Esophagus (tissue), 2 donors: ENCODE results near the gene RPL18. TPM values are rescaled to one million over a fixed set of nuclear protein-coding genes. Genes with fewer than 3 reads are reported as not detected.

ENCODE experiments used
- H3K27ac ChIP-seq, 2 donors: one replicate each; pipeline ENCODE4 v1.5.1; 2013; ENCODE audit warnings: low read depth in 2 of 2, mild to moderate bottlenecking in 2 of 2, inconsistent platforms in 1 of 2, low read length in 1 of 2, moderate library complexity in 1 of 2
- H3K27me3 ChIP-seq, 2 donors: one replicate each; pipeline ENCODE4 v1.6.1; 2013; ENCODE audit warnings: low read length in 2 of 2, control low read depth in 1 of 2, mild to moderate bottlenecking in 1 of 2; ENCODE audit not compliant: insufficient read depth in 2 of 2, control insufficient read depth in 1 of 2
- H3K36me3 ChIP-seq, 2 donors: one replicate each; pipeline ENCODE4 v1.6.1; 2013; ENCODE audit warnings: low read length in 1 of 2; ENCODE audit not compliant: control insufficient read depth in 2 of 2, insufficient read depth in 2 of 2
- H3K4me1 ChIP-seq, 2 donors: one replicate each; pipeline ENCODE4 v1.6.1; 2013; ENCODE audit warnings: low read length in 1 of 2; ENCODE audit not compliant: control insufficient read depth in 2 of 2, insufficient read depth in 2 of 2
- H3K4me3 ChIP-seq, 2 donors: one replicate each; pipeline ENCODE4 v1.5.1; 2013; ENCODE audit warnings: low read length in 2 of 2, mild to moderate bottlenecking in 2 of 2, low read depth in 1 of 2, moderate library complexity in 1 of 2
- H3K9me3 ChIP-seq, 2 donors: one replicate each; pipeline ENCODE4 v1.6.1; 2013; ENCODE audit warnings: mild to moderate bottlenecking in 2 of 2, low read depth in 1 of 2, low read length in 1 of 2, moderate library complexity in 1 of 2; ENCODE audit not compliant: control insufficient read depth in 2 of 2, insufficient read depth in 1 of 2
- WGBS, 2 donors: extraction: QIAGEN DNeasy Blood & Tissue Kit; methylation state at CpG; one replicate each; pipeline ENCODE4 v1.1.7; 2013; 5-methylcytosine and 5-hydroxymethylcytosine counted together
- polyA plus RNA-seq, 2 donors: library from polyadenylated mRNA; stranded (reverse); fragments of 200-250 nt; gene quantifications; one replicate each; pipeline ENCODE4 v1.2.3, GENCODE V29; 2013
- donor health status: healthy with polysubstance abuse.
- donor health status: Bipolar disorder and iron deficiency.

Gene RPL18
- polyA plus RNA-seq, 2 donors = 2,667 to 2,860 TPM

- H3K9me3 ChIP-seq = no peaks in the 10 kb centered on the region
- no peaks in the 10 kb centered on the region for H3K27me3 ChIP-seq
- 56 to 62% methylated on average over 19 of the region's 19 CpGs for WGBS, 2 donors
- H3K4me3 ChIP-seq = peak overlapping the region; percentile 1 to 5
- H3K36me3 ChIP-seq = peaks cover 11 to 28% of the 10 kb centered on the region in 2 donors
- H3K27ac ChIP-seq = peak overlapping the region; percentile 84 to 88
- peaks cover 0 to 31% of the 10 kb centered on the region in 2 donors for H3K4me1 ChIP-seq
These were observed 3.5 kb downstream of the RPL18 start for GRCh38 chr19:48615231-48616040.

GRCh38 chr19:48614436-48615230 lies 4.3 kb downstream of the RPL18 start, which contains the start of gene FAM83E:
TSS of gene FAM83E (minus strand) at chr19:48615076. CDS start at chr19:48613372, 1,704 bp downstream.
- no peaks in the 10 kb centered on the region for H3K27me3 ChIP-seq
- H3K9me3 ChIP-seq = no peaks in the 10 kb centered on the region
- H3K4me1 ChIP-seq = peaks cover 0 to 28% of the 10 kb centered on the region in 2 donors
- peak within 1 kb of the TSS; percentile 1 to 35 for H3K4me3 ChIP-seq
- H3K27ac ChIP-seq = peak within 1 kb of the TSS; percentile 84 to 88
- H3K36me3 ChIP-seq = peaks cover 11 to 28% of the 10 kb centered on the region in 2 donors
- WGBS, 2 donors = 36 to 51% methylated on average over 31 of the region's 31 CpGs

DNA sequence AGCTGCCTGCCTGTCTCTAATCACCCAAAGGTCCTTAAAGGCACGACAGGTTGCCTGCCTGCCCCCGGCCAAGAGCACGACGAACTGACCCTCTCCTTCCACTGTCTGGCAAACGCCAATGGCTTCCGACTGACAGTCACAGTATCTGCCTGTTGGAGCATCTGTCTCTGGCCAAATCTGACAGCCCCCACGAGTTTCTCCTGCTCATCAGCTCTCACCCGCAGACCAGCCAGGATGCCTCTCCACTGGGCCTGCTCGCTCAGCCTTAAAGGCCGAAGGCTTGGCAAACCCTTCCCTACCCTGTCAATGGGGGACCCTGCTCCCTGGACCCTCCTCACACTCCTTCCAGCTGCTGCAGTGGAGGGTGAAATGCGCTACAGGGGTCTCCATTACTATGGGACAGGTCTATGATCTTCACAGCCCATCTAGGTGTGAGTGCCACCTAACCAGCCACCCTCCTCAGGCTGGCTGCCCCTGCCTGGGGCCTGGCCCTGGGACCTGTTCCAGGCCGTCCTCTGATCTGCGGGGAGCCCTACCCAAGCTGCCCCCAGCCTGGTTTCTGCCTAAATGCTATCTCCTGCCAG lies 5.0 kb downstream of the RPL18 start:
- WGBS, 2 donors = 71 to 73% methylated on average over 13 of the region's 13 CpGs
- no peaks in the 10 kb centered on the region for H3K9me3 ChIP-seq

GRCh38 chr19:48613024-48613851 lies 5.7 kb downstream of the RPL18 start:
- WGBS, 2 donors = 82 to 84% methylated on average over 38 to 39 of the region's 39 CpGs
- H3K4me3 ChIP-seq = peak overlapping the region in 1 of 2 donors; percentile 35
- peaks cover 11 to 28% of the 10 kb centered on the region in 2 donors for H3K36me3 ChIP-seq
- no peaks in the 10 kb centered on the region for H3K9me3 ChIP-seq
- no peaks in the 10 kb centered on the region for H3K27me3 ChIP-seq
- H3K4me1 ChIP-seq = peaks cover 0 to 28% of the 10 kb centered on the region in 2 donors
- no peak overlapping the region for H3K27ac ChIP-seq

More for the DNA sequence above, 5.0 kb downstream of the RPL18 start:
- peaks cover 0 to 28% of the 10 kb centered on the region in 2 donors for H3K4me1 ChIP-seq
- H3K27me3 ChIP-seq = no peaks in the 10 kb centered on the region
- peak overlapping the region; percentile 84 to 88 for H3K27ac ChIP-seq
- H3K4me3 ChIP-seq = peak overlapping the region in 1 of 2 donors; percentile 35
- peaks cover 11 to 28% of the 10 kb centered on the region in 2 donors for H3K36me3 ChIP-seq

- Histone ChIP-seq H3K4me3 (no peak overlapping the region), H3K4me1 (peaks cover 0 to 21% of the 10 kb centered on the region in 2 donors), H3K27ac (no peak overlapping the region), H3K36me3 (peaks cover 11 to 20% of the 10 kb centered on the region in 2 donors), H3K27me3 (no peaks in the 10 kb centered on the region), H3K9me3 (no peaks in the 10 kb centered on the region)
- 88 to 89% methylated on average over 14 of the region's 14 CpGs for WGBS, 2 donors
These were observed 7.1 kb downstream of the RPL18 start for GRCh38 chr19:48611872-48612271.

DNA sequence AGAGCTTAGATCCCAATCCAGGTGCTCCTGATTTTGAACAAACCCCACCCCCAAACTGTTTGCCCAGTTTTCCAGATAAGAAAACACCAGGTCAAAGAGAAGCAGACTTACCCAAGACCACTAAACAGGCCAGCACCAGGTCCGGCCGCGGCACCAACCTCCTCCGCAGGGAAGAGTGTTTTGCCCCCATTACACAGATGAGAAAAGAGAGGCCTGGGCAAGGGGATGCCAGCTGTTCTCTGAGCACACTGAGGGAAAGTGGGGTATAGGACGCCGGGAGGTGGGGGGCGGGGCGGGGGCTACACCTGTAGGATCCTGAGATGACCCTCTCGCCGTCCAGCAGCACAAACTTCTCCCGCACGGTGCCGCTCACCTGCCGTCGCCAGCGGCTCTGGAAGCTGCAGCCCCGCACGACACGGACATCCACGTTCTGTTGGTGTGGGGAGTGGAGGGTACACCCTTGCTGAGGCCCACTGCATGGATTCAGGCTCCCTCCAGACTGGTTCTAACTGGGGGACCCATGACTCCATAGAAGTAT lies 9.3 kb downstream of the RPL18 start:
- Histone ChIP-seq H3K27ac (no peak overlapping the region), H3K27me3 (no peaks in the 10 kb centered on the region), H3K4me1 (peaks cover 0 to 9% of the 10 kb centered on the region in 2 donors), H3K36me3 (no peaks in the 10 kb centered on the region), H3K9me3 (no peaks in the 10 kb centered on the region), H3K4me3 (no peak overlapping the region)
- WGBS, 2 donors = 89 to 93% methylated on average over 20 of the region's 20 CpGs

- no peaks in the 10 kb centered on the region for H3K36me3 ChIP-seq
- no peak overlapping the region for H3K4me3 ChIP-seq
- H3K9me3 ChIP-seq = no peaks in the 10 kb centered on the region
- no peak overlapping the region for H3K27ac ChIP-seq
- no peaks in the 10 kb centered on the region for H3K27me3 ChIP-seq
- 38 to 43% methylated on average over 9 of the region's 9 CpGs for WGBS, 2 donors
- H3K4me1 ChIP-seq = peaks cover 0 to 5% of the 10 kb centered on the region in 2 donors
These were observed 10.1 kb downstream of the RPL18 start for GRCh38 chr19:48608798-48609263.

- Histone ChIP-seq H3K27ac (no peak overlapping the region), H3K4me1 (no peaks in the 10 kb centered on the region), H3K27me3 (no peaks in the 10 kb centered on the region), H3K9me3 (no peaks in the 10 kb centered on the region), H3K4me3 (no peak overlapping the region), H3K36me3 (peaks cover 0 to 3% of the 10 kb centered on the region in 2 donors)
- 84 to 100% methylated on average over 7 of the region's 7 CpGs for WGBS, 2 donors
These were observed 11.6 kb downstream of the RPL18 start for GRCh38 chr19:48607359-48607755.
